Activated CD8-positive, alpha-beta memory T cell treated with anti-CD3 and anti-CD28 coated beads for 48 hours (primary cell): ENCODE results near the gene HS3ST6.
"Not testable (repeated sequence)": the region's sequence is repeated elsewhere in the genome, so short reads cannot be mapped to it uniquely, and the experiment has no call there.

ENCODE experiments used
- DNase-seq, 3 experiments: peaks; one replicate each; pipeline ENCODE4 v3.0.0-alpha.2; 2020; ENCODE audit warnings: low read depth in 2 of 3, low spot score in 2 of 3

HS3ST6 gene

GRCh38 chr16:1918351-1919326 lies at the start of gene HS3ST6:
TSS of gene HS3ST6 (minus strand) at chr16:1918415. CDS start at chr16:1918323, 92 bp downstream.
- no peak for DNase-seq

- no peak for DNase-seq
Measured at GRCh38 chr16:1966460-1966859, 48.2 kb upstream of the HS3ST6 start, which contains the start of gene RNF151. TSS of gene RNF151 (plus strand) at chr16:1966856. CDS start at chr16:1966882, 26 bp downstream.

GRCh38 chr16:1965396-1966001 lies 47.3 kb upstream of the HS3ST6 start:
- DNase-seq, result no peak

DNA sequence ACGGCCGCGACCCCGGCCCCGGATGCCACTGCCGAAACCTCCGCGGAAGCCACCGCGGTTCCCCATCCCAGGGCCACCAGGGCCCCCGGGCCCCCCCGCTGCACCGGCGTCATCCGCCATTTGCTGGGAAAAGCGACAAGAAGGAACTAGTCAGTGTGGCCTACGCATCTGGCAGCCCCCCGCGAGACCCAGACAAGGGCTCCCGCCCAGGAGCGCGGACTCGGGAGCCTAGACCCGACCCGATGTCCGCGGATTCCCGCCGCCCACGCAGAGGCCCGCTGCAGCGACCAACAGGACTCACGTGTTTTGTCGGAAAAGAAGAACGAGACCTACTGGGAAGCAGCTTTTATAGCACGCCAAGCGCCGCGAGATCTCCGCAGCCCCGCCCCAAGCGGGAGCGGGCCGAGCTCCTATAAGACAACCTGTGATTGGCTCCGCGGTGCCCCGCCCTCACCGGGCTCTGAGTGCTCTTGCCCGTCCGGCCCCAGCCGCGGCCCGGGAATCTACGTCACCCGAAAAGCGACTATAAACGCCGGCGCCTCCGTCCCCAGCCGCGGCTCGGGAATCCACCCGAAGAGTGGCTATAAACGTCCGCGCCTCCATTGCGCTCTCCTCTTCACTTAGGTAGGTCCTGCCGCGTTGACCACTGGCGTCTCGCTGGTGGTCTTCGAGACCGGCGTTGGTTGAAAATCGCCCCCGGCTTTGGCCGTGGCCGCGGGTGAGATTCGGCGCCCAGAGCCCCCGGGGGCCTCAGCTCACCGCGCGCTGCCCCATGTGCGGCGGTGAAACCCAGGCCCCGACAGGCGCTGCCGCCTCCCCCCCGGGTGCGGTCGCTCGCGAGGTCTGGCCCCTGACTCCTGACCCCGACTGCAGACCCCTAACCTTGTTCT lies 46.5 kb upstream of the HS3ST6 start, which contains the start of gene RPS2:
RPS2 (minus strand) TSS at position 321 of the 890 bp plus-strand sequence; CDS start at position 120, 201 bp downstream.
- peak; percentile 92 to 95 (median 95) for DNase-seq

- DNase-seq, result no peak
Measured at GRCh38 chr16:1963806-1964505, 45.7 kb upstream of the HS3ST6 start.

- not testable (repeated sequence) for DNase-seq
Measured at GRCh38 chr16:1962161-1963153, 44.2 kb upstream of the HS3ST6 start.

GRCh38 chr16:1961651-1962067 lies 43.4 kb upstream of the HS3ST6 start:
- no peak for DNase-seq

- DNase-seq, result no peak
Measured at GRCh38 chr16:1960665-1961630, 42.7 kb upstream of the HS3ST6 start.

- DNase-seq, result peak; percentile 76 to 81 (median 81)
Measured at GRCh38 chr16:1959269-1960039, 41.2 kb upstream of the HS3ST6 start, which contains the start of gene NDUFB10. TSS of gene NDUFB10 (plus strand) at chr16:1959538. CDS start at chr16:1959625, 87 bp downstream.

DNA sequence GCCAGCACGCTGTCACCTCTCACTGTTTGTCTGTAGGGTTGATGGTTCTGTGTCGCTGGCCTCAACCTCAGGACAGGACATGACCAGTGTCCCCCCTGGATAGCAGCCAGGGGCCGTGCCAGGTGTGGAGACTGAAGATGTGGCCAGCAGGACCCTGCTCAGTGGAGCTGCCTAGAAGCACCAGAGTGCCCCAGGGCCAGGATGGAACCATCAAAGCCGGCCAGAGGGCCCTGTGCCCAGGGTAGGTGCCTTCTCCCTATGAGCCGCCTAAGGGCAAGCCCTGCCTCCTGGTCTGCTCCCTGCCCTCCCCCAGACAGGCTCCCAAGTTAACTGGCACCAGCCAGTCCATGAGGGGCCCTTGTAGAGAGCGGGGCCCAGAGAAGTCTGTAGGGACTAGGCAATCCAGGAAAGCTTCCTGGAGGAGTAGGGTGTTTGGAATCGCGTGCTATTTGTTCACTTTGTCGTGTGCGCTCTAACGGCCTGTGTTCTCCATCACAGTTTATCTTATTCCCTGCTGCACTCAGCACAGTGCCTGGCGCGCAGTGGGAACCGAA lies 40.6 kb upstream of the HS3ST6 start:
- no peak for DNase-seq

DNA sequence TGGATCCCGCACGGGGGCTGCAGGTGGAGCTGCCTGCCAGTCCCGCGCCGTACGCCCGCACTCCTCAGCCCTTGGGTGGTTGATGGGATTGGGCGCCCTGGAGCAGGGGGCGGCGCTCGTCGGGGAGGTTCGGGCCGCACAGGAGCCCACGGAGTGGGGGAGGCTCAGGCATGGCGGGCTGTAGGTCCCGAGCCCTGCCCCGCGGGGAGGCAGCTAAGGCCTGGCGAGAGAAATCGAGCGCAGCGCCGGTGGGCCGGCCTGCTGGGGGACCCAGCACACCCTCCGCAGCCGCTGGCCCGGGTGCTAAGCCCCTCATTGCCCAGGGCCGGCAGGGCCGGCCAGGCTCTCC lies 39.9 kb upstream of the HS3ST6 start:
- not testable (repeated sequence) for DNase-seq

- DNase-seq, result not testable (repeated sequence)
Measured at GRCh38 chr16:1957434-1958142, 39.4 kb upstream of the HS3ST6 start.

- DNase-seq, result no peak
Measured at GRCh38 chr16:1953734-1954133, 35.5 kb upstream of the HS3ST6 start.

DNA sequence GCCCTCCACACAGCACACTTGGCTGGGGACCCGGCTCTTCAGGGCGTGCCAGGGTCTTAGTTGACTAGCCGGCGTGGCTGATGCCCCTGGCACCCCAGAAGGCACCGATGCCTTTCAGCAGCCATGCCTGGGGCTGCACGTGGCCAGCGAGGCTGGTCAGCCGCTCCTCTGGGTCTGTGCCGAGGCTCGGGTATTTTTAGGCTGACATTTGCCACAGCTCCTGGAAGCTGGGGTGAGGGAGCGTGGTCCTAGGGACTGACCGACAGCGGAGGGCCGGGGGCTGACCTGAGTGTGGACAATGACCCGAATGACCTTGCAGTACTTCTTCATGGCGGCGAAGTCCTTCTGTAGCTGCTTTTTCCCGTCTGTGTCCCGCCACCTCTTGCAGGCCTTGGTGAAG lies 32.3 kb upstream of the HS3ST6 start:
- DNase-seq, result no peak

- DNase-seq, result no peak
Measured at GRCh38 chr16:1950047-1950446, 31.8 kb upstream of the HS3ST6 start.

- no peak for DNase-seq
Measured at GRCh38 chr16:1949507-1949906, 31.3 kb upstream of the HS3ST6 start.
